SU-DHL-6 (cell line): ENCODE data around the gene CELSR1.

Experiments
- EZH2phosphoT487 ChIP-seq: fragments of 200-600 bp; sonication (generic), shearing (Covaris generic); conservative IDR thresholded peaks from 2 replicates; pipeline ENCODE4 v1.6.1; 2018; ENCODE audit warnings: mild to moderate bottlenecking, antibody characterized with exemption, low read length, moderate library complexity, mixed read lengths
- TF ChIP-seq, protein P1 (sequence below): fragments of 200-600 bp; sonication (generic); IDR thresholded peaks from one replicate; pipeline ENCODE4 v1.5.1; 2017; ENCODE audit warnings: antibody characterized with exemption, mild to moderate bottlenecking, low read length, moderate library complexity; ENCODE audit not compliant: insufficient read depth, poor library complexity, severe bottlenecking

DNA sequence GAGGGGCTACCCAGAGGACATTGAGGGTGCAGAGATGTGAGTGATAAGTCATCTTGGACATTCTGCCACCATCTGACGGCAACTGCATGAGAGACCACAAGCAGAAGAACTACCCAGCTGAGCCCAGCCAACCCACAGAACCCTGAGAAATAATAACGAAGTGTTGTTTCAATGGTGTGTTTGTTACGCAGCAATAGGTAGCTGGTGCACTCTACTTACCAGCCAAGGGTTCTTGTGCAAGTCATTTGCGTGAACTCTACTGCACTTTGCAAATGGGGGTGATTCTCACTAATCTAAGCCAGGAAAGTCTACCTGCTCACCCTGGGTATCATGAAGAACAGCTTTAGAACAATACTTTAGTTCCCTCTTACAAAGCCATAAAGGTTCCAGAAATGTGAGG, 15.8 kb upstream of the CELSR1 start:
- TF ChIP-seq, protein P1, sequence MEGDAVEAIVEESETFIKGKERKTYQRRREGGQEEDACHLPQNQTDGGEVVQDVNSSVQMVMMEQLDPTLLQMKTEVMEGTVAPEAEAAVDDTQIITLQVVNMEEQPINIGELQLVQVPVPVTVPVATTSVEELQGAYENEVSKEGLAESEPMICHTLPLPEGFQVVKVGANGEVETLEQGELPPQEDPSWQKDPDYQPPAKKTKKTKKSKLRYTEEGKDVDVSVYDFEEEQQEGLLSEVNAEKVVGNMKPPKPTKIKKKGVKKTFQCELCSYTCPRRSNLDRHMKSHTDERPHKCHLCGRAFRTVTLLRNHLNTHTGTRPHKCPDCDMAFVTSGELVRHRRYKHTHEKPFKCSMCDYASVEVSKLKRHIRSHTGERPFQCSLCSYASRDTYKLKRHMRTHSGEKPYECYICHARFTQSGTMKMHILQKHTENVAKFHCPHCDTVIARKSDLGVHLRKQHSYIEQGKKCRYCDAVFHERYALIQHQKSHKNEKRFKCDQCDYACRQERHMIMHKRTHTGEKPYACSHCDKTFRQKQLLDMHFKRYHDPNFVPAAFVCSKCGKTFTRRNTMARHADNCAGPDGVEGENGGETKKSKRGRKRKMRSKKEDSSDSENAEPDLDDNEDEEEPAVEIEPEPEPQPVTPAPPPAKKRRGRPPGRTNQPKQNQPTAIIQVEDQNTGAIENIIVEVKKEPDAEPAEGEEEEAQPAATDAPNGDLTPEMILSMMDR, result no peak
- no peak for TF ChIP-seq EZH2phosphoT487
